ENCODE measurements around the gene GALNT2. TPM values are rescaled to one million over a fixed set of nuclear protein-coding genes. Genes with fewer than 3 reads are reported as not detected.

GALNT2 gene
- total RNA-seq, 1 donor from 2014 or later = 67.9 TPM

GRCh38 chr1:230127105-230128054 is 60.3 kb downstream of the GALNT2 start:
- H3K27ac Mint-ChIP-seq = peak overlapping the region; percentile 89
- H3K9me3 Mint-ChIP-seq = no peaks in the 10 kb centered on the region
- peaks cover 11% of the 10 kb centered on the region for H3K36me3 Mint-ChIP-seq (ENCODE audit: low read depth)
- peak; percentile 60 for DNase-seq (ENCODE audit: low spot score)
- intact Hi-C loops (cut with micrococcal nuclease) = loop anchor here (1.0 to 2.0 kb wide), 4 partner anchors 39 to 82 kb away; partner anchors contain the start of gene GALNT2
- H3K4me1 Mint-ChIP-seq (ENCODE audit: low read depth) = peaks cover 68% of the 10 kb centered on the region
- no peaks in the 10 kb centered on the region for H3K27me3 Mint-ChIP-seq (ENCODE audit: insufficient read depth)
- peak overlapping the region; percentile 60 for H3K4me3 Mint-ChIP-seq

DNA sequence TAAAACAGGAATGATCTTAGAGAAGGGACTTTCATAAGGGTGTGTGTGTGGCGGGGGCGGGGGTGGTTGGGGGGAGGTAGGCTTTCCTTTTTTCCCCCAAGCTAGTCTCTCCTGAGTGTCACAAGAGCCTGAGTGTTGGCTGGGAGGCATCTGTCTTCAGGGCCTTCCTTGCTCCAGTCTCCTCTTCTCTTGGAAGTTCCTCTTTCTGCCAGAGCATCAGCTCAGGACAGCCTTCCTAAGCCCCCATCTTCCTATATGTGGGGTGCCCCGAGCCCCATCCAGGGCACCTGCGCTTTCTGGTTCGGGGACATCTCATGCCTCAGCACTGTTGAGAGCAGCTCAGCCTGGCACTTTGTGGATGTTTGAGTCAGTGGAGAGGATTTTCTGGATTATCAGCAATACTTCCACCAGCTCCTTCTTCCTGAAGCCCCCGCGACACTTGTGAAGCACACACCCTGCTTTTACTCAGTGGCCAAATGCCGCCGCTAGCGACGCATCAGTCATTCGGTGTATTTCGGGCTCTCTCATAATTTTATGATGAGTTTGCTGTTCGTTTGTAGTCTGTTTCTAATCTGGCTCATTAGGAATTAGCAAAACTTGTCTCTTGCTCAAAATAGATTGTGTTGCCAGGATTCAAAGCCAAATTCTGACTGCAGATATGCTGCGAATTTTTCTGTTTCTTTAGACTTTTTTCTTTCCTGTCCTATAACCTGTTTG is 61.7 kb downstream of the GALNT2 start:
- Mint-ChIP-seq H3K27me3 (ENCODE audit: insufficient read depth) (no peaks in the 10 kb centered on the region), H3K4me1 (ENCODE audit: low read depth) (peaks cover 66% of the 10 kb centered on the region), H3K36me3 (ENCODE audit: low read depth) (peaks cover 7% of the 10 kb centered on the region), H3K9me3 (no peaks in the 10 kb centered on the region), H3K4me3 (no peak overlapping the region), H3K27ac (no peak overlapping the region)
- intact Hi-C loops (cut with micrococcal nuclease) = no loop called here
- no peak for DNase-seq (ENCODE audit: low spot score)

DNA sequence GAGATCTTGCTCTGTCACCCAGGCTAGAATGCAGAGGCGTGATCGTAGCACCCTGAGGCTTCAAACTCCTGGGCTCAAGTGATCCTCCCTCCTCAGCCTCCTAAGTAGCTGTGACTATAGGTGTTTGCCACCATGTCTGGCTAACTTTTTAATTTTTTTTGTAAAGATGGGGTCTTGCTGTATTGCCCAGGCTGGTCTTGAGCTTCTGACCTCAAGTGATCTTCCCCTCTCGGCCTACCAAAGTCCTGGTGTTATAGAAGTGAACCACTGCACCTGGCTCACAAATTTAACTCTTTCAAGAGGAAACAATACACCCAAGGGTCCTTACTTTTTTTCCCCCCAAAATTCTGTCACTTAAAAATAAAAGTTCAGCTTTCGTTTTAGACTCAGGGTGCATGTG is 62.3 kb downstream of the GALNT2 start:
- Mint-ChIP-seq H3K27me3 (ENCODE audit: insufficient read depth) (no peaks in the 10 kb centered on the region), H3K4me1 (ENCODE audit: low read depth) (peaks cover 62% of the 10 kb centered on the region), H3K36me3 (ENCODE audit: low read depth) (peaks cover 6% of the 10 kb centered on the region), H3K27ac (no peak overlapping the region), H3K9me3 (no peaks in the 10 kb centered on the region), H3K4me3 (no peak overlapping the region)
- intact Hi-C loops (cut with micrococcal nuclease) = no loop called here
- no peak for DNase-seq (ENCODE audit: low spot score)

DNA sequence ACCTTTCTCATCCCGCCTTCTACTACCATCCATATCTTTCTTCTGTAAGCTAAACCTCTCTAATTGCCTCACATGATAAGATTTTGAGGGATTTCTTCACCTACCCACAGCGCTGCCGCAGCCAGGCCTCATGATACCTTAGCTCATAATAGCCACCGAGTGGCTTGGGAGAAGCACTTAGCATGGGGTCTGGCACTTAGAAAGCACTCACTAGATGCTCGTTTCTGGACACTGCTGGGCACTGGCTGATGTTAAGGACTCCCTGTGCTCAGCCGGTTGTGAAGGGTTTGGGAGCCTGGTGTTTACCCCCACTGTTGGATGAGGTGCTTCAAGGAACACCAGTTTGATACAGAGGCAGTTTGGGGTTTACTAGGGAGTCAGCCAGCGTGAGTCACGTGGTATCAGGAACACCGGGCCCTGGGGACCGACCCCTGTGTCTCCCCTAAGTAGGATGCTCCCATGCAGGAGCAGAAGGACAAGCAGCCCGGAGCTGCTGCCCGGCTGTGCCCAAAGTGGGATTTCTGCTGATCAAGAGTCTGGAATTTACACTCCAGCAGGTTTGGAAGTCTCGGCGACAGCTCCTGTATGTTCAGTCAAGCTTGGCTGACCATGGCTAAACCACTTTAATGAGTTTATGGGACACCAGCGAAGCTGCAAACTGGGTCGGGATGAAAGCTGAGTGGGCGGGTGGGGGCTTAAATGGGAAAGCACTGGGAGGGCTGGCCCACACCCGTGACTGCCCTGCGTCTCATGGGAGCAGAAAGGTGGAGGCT is 63.3 kb downstream of the GALNT2 start:
- no peaks in the 10 kb centered on the region for H3K9me3 Mint-ChIP-seq
- intact Hi-C loops (cut with micrococcal nuclease) = no loop called here
- peak overlapping the region; percentile 72 for H3K27ac Mint-ChIP-seq
- no peak for DNase-seq (ENCODE audit: low spot score)
- no peaks in the 10 kb centered on the region for H3K27me3 Mint-ChIP-seq (ENCODE audit: insufficient read depth)
- no peak overlapping the region for H3K4me3 Mint-ChIP-seq
- peaks cover 52% of the 10 kb centered on the region for H3K4me1 Mint-ChIP-seq (ENCODE audit: low read depth)
- peaks cover 9% of the 10 kb centered on the region for H3K36me3 Mint-ChIP-seq (ENCODE audit: low read depth)

GRCh38 chr1:230131457-230131856 is 64.4 kb downstream of the GALNT2 start:
- Mint-ChIP-seq H3K4me3 (no peak overlapping the region), H3K36me3 (ENCODE audit: low read depth) (peaks cover 9% of the 10 kb centered on the region), H3K27ac (no peak overlapping the region), H3K4me1 (ENCODE audit: low read depth) (peaks cover 41% of the 10 kb centered on the region), H3K9me3 (no peaks in the 10 kb centered on the region), H3K27me3 (ENCODE audit: insufficient read depth) (no peaks in the 10 kb centered on the region)
- intact Hi-C loops (cut with micrococcal nuclease) = no loop called here
- no peak for DNase-seq (ENCODE audit: low spot score)

- no peaks in the 10 kb centered on the region for H3K27me3 Mint-ChIP-seq (ENCODE audit: insufficient read depth)
- intact Hi-C loops (cut with micrococcal nuclease) = loop anchor here (1.0 kb wide), 1 partner anchor 36 kb away; no protein-coding TSS in a partner anchor
- no peak overlapping the region for H3K4me3 Mint-ChIP-seq
- H3K9me3 Mint-ChIP-seq = no peaks in the 10 kb centered on the region
- no peak for DNase-seq (ENCODE audit: low spot score)
- H3K36me3 Mint-ChIP-seq (ENCODE audit: low read depth) = peaks cover 9% of the 10 kb centered on the region
- H3K27ac Mint-ChIP-seq = no peak overlapping the region
- peaks cover 31% of the 10 kb centered on the region for H3K4me1 Mint-ChIP-seq (ENCODE audit: low read depth)
These were observed 65.7 kb downstream of the GALNT2 start for GRCh38 chr1:230132758-230133157.

GRCh38 chr1:230135726-230136125 is 68.7 kb downstream of the GALNT2 start:
- H3K4me3 Mint-ChIP-seq = no peak overlapping the region
- peaks cover 9% of the 10 kb centered on the region for H3K36me3 Mint-ChIP-seq (ENCODE audit: low read depth)
- no peaks in the 10 kb centered on the region for H3K27me3 Mint-ChIP-seq (ENCODE audit: insufficient read depth)
- no peak for DNase-seq (ENCODE audit: low spot score)
- no peaks in the 10 kb centered on the region for H3K9me3 Mint-ChIP-seq
- intact Hi-C loops (cut with micrococcal nuclease) = no loop called here
- peaks cover 23% of the 10 kb centered on the region for H3K4me1 Mint-ChIP-seq (ENCODE audit: low read depth)
- H3K27ac Mint-ChIP-seq = no peak overlapping the region

GRCh38 chr1:230136453-230137336 is 69.7 kb downstream of the GALNT2 start:
- Mint-ChIP-seq H3K27me3 (ENCODE audit: insufficient read depth) (no peaks in the 10 kb centered on the region), H3K36me3 (ENCODE audit: low read depth) (peaks cover 4% of the 10 kb centered on the region), H3K4me1 (ENCODE audit: low read depth) (peaks cover 33% of the 10 kb centered on the region), H3K9me3 (no peaks in the 10 kb centered on the region), H3K27ac (no peak overlapping the region), H3K4me3 (no peak overlapping the region)
- no peak for DNase-seq (ENCODE audit: low spot score)
- intact Hi-C loops (cut with micrococcal nuclease) = no loop called here

DNA sequence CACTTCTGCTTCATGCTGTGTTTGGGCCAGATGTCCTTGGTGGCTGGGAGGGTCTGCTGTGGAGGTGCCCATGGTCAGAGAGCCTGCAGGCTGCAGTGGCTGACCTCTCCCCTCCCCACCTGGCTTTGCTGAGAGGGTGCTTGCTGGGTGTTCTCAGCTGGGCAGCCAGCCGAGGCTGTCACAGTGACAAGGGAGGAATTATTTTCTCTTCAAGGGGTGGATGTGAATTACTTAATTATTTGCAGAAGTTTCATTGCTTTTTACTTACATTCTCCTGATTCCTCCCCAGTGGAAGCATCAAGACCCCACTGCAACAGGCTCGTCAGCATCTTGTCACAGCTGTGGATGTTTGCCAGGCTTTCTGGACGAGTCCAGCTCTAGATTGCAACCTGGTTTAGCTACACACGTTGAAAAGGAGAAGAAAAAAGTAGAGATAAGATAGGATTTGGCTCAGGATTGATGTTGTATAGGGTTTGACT is 70.3 kb downstream of the GALNT2 start:
- no peaks in the 10 kb centered on the region for H3K27me3 Mint-ChIP-seq (ENCODE audit: insufficient read depth)
- H3K27ac Mint-ChIP-seq = no peak overlapping the region
- no peak overlapping the region for H3K4me3 Mint-ChIP-seq

DNA sequence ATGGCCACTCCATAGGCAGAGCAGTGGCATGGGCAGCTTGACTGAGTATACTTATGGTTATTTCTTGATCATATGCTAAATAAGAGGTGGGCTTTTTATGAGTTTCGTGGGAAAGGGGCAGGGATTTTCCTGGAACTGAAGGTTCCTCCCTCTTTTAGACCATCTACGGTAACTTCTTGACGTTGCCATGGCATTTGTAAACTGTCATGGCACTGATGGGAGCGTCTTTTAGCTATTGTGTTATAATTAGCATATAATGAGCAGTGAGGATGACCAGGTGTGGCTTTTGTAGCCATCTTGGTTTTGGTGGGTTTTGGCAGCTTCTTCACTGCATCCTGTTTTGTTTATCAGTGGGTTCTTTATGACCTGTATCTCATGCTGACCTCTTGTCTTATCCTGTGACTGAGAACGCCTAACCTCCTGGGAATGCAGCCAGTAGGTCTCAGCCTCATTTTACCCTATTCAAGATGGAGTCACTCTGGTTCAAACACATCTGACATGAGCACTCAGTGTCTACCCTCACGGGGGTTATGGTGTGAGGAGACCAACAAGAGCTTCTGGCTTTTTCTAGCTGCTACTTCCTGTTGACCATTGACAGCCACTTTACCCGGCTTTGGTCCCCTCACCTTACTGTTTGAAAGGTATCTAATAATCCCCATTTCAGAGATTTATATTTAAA is 71.7 kb downstream of the GALNT2 start:
- H3K9me3 Mint-ChIP-seq = no peaks in the 10 kb centered on the region
- no peaks in the 10 kb centered on the region for H3K27me3 Mint-ChIP-seq (ENCODE audit: insufficient read depth)
- H3K27ac Mint-ChIP-seq = no peak overlapping the region
- intact Hi-C loops (cut with micrococcal nuclease) = no loop called here
- no peak overlapping the region for H3K4me3 Mint-ChIP-seq
- H3K4me1 Mint-ChIP-seq (ENCODE audit: low read depth) = peaks cover 18% of the 10 kb centered on the region
- no peak for DNase-seq (ENCODE audit: low spot score)
- peaks cover 4% of the 10 kb centered on the region for H3K36me3 Mint-ChIP-seq (ENCODE audit: low read depth)

More for the DNA sequence above, 70.3 kb downstream of the GALNT2 start:
- intact Hi-C loops (cut with micrococcal nuclease) = no loop called here
- Mint-ChIP-seq H3K36me3 (ENCODE audit: low read depth) (peaks cover 4% of the 10 kb centered on the region), H3K4me1 (ENCODE audit: low read depth) (peaks cover 29% of the 10 kb centered on the region), H3K9me3 (no peaks in the 10 kb centered on the region)
- DNase-seq (ENCODE audit: low spot score) = no peak

- Mint-ChIP-seq H3K36me3 (ENCODE audit: low read depth) (peaks cover 4% of the 10 kb centered on the region), H3K27me3 (ENCODE audit: insufficient read depth) (no peaks in the 10 kb centered on the region), H3K4me3 (no peak overlapping the region), H3K27ac (no peak overlapping the region), H3K9me3 (no peaks in the 10 kb centered on the region), H3K4me1 (ENCODE audit: low read depth) (peaks cover 20% of the 10 kb centered on the region)
- intact Hi-C loops (cut with micrococcal nuclease) = no loop called here
- no peak for DNase-seq (ENCODE audit: low spot score)
These were observed 72.3 kb downstream of the GALNT2 start for GRCh38 chr1:230139315-230139714.
